HEK293 (cell line): ENCODE results near the gene WFS1.

Experiments
- GLIS1 ChIP-seq: fragments of 450-650 bp; formaldehyde crosslinking; IDR thresholded peaks from 2 replicates; pipeline ENCODE4 v1.5.1; 2016; ENCODE audit warnings: missing biosample characterization, missing genetic modification characterization
- SCRT2 ChIP-seq: fragments of 450-650 bp; formaldehyde crosslinking; IDR thresholded peaks from 2 replicates; pipeline ENCODE4 v1.5.1; 2016; ENCODE audit warnings: missing biosample characterization, missing genetic modification characterization
- YY1 ChIP-seq: fragments of 450-650 bp; formaldehyde crosslinking; IDR thresholded peaks from 2 replicates; pipeline ENCODE4 v1.5.1; 2018; ENCODE audit warnings: missing biosample characterization, missing genetic modification characterization
- ZBTB1 ChIP-seq: fragments of 450-650 bp; formaldehyde crosslinking; IDR thresholded peaks from 2 replicates; pipeline ENCODE4 v1.5.1; 2016; ENCODE audit warnings: missing biosample characterization, missing genetic modification characterization
- ZNF16 ChIP-seq: fragments of 450-650 bp; formaldehyde crosslinking; IDR thresholded peaks from 2 replicates; pipeline ENCODE4 v1.5.1; 2016; ENCODE audit warnings: low read depth, missing biosample characterization, missing genetic modification characterization
- ZNF211 ChIP-seq: fragments of 450-650 bp; formaldehyde crosslinking; IDR thresholded peaks from 2 replicates; pipeline ENCODE4 v1.5.1; 2016; ENCODE audit warnings: low read depth, missing biosample characterization, missing genetic modification characterization
- ZNF24 ChIP-seq: fragments of 450-650 bp; formaldehyde crosslinking; IDR thresholded peaks from 2 replicates; pipeline ENCODE4 v1.5.1; 2016; ENCODE audit warnings: missing biosample characterization, missing genetic modification characterization
- ZNF274 ChIP-seq, 2 experiments: fragments of 200-500 bp in 1 of 2; fragments of 450-650 bp in 1 of 2; sonication (Bioruptor generic) in 1 of 2; formaldehyde crosslinking in 1 of 2; IDR thresholded peaks; 2 replicates each; pipeline versions ENCODE4 v1.5.1 to v1.6.1; 2014 to 2016; ENCODE audit warnings: borderline replicate concordance in 1 of 2, inconsistent platforms in 1 of 2, low read length in 1 of 2, missing biosample characterization in 1 of 2, missing genetic modification characterization in 1 of 2
- ZNF707 ChIP-seq: fragments of 450-650 bp; formaldehyde crosslinking; IDR thresholded peaks from 2 replicates; pipeline ENCODE4 v1.5.1; 2016; ENCODE audit warnings: missing biosample characterization, missing genetic modification characterization
- ZNF785 ChIP-seq: fragments of 450-650 bp; formaldehyde crosslinking; IDR thresholded peaks from 2 replicates; pipeline ENCODE4 v1.5.1; 2016; ENCODE audit warnings: missing biosample characterization, missing genetic modification characterization
- TF ChIP-seq, protein P1 (sequence below): fragments of 450-650 bp; formaldehyde crosslinking; IDR thresholded peaks from 2 replicates; pipeline ENCODE4 v1.5.1; 2016; ENCODE audit warnings: missing biosample characterization, missing genetic modification characterization
- TF ChIP-seq, protein P2 (sequence below): sonication (generic); formaldehyde crosslinking; IDR thresholded peaks from 2 replicates; pipeline ENCODE4 v1.8.1; 2022; ENCODE audit warnings: mild to moderate bottlenecking, moderate library complexity, missing genetic modification reagents
- TF ChIP-seq, protein P3 (sequence below): fragments of 450-650 bp; formaldehyde crosslinking; IDR thresholded peaks from 2 replicates; pipeline ENCODE4 v1.5.1; 2017; ENCODE audit warnings: missing biosample characterization, missing genetic modification characterization

DNA sequence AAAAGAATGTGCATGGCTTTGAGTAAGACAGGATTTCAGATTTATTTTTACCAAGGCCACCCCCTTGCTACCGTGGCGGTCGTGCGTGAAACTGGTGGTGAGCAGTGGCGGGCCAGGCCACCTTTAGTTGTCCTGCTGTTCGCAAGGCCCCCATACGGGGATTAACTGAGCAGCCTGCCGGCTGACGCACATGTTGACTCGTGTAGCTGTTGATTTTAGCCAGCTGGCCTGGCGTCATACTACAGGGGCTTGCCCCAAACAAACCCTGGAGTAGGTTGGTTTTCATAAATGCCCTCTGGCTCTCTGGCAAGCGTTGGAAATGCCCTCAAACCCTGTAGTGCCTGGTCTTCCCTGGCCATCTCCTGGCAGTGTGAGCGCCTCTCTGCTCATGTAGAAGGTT lies 28.4 kb downstream of the WFS1 start:
- TF ChIP-seq SCRT2 (tag by site-specific recombination), result no peak
- TF ChIP-seq, protein P1, sequence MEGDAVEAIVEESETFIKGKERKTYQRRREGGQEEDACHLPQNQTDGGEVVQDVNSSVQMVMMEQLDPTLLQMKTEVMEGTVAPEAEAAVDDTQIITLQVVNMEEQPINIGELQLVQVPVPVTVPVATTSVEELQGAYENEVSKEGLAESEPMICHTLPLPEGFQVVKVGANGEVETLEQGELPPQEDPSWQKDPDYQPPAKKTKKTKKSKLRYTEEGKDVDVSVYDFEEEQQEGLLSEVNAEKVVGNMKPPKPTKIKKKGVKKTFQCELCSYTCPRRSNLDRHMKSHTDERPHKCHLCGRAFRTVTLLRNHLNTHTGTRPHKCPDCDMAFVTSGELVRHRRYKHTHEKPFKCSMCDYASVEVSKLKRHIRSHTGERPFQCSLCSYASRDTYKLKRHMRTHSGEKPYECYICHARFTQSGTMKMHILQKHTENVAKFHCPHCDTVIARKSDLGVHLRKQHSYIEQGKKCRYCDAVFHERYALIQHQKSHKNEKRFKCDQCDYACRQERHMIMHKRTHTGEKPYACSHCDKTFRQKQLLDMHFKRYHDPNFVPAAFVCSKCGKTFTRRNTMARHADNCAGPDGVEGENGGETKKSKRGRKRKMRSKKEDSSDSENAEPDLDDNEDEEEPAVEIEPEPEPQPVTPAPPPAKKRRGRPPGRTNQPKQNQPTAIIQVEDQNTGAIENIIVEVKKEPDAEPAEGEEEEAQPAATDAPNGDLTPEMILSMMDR, result no peak
- TF ChIP-seq YY1, result no peak
- TF ChIP-seq ZNF274 (IDR thresholded peaks at IDR 0.05; ENCODE audit: low read length), result no peak
- no peak for TF ChIP-seq ZNF274 (tag by site-specific recombination; IDR thresholded peaks at IDR 0.05; ENCODE audit: borderline replicate concordance)
- no peak for TF ChIP-seq ZNF707 (tag by site-specific recombination)
- TF ChIP-seq GLIS1 (tag by site-specific recombination), result no peak
- TF ChIP-seq ZBTB1 (tag by site-specific recombination), result no peak
- no peak for TF ChIP-seq ZNF785 (tag by site-specific recombination)
- no peak for TF ChIP-seq ZNF211
- no peak for TF ChIP-seq ZNF16 (tag by site-specific recombination)
- TF ChIP-seq, protein P2, sequence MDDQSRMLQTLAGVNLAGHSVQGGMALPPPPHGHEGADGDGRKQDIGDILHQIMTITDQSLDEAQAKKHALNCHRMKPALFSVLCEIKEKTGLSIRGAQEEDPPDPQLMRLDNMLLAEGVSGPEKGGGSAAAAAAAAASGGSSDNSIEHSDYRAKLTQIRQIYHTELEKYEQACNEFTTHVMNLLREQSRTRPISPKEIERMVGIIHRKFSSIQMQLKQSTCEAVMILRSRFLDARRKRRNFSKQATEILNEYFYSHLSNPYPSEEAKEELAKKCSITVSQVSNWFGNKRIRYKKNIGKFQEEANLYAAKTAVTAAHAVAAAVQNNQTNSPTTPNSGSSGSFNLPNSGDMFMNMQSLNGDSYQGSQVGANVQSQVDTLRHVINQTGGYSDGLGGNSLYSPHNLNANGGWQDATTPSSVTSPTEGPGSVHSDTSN, result no peak
- TF ChIP-seq ZNF24 (tag by site-specific recombination), result no peak
- TF ChIP-seq, protein P3, sequence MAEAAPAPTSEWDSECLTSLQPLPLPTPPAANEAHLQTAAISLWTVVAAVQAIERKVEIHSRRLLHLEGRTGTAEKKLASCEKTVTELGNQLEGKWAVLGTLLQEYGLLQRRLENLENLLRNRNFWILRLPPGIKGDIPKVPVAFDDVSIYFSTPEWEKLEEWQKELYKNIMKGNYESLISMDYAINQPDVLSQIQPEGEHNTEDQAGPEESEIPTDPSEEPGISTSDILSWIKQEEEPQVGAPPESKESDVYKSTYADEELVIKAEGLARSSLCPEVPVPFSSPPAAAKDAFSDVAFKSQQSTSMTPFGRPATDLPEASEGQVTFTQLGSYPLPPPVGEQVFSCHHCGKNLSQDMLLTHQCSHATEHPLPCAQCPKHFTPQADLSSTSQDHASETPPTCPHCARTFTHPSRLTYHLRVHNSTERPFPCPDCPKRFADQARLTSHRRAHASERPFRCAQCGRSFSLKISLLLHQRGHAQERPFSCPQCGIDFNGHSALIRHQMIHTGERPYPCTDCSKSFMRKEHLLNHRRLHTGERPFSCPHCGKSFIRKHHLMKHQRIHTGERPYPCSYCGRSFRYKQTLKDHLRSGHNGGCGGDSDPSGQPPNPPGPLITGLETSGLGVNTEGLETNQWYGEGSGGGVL (tag by site-specific recombination), result no peak
